ENCODE data around the gene ZNF398.
A peak's percentile ranks its signal among the peaks of the same experiment; 100 is the strongest.

GRCh38 chr7:149209518-149210269 lies 62.4 kb downstream of the ZNF398 start:
- TF ChIP-seq CTCF (IDR thresholded peaks at IDR 0.05) (peak; percentile 75), EZH2 (IDR thresholded peaks at IDR 0.05) (no peak)
